ENCODE results near the gene DNAJC27.

DNAJC27 gene

DNA sequence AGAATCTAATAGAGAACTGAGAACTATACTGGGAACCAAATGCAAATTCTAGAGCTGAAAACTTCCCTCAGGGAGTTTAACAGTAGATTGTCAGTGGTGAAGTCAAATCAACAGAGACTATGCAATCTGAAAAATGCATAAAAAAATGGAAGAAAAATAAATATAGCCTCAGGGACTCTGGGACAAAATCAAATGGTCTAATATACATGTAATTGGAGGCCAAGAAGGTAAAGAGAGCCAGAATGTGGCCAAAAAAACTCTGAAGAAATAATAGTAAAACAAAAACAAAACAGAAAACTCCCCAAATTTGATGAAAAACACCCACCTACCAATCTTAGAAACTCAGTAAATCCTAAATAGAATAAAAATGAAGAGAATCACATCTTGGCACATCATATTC lies 16.5 kb downstream of the DNAJC27 start:
- no peak overlapping the region for H3K4me3 Mint-ChIP-seq
- ATAC-seq (no peak), DNase-seq (no peak)
- peaks cover 3% of the 10 kb centered on the region for H3K4me1 Mint-ChIP-seq
- peaks cover 68% of the 10 kb centered on the region for H3K36me3 Mint-ChIP-seq (ENCODE audit: low read depth)
- H3K9me3 Mint-ChIP-seq = peaks cover 11% of the 10 kb centered on the region
- no peaks in the 10 kb centered on the region for H3K27me3 Mint-ChIP-seq
- H3K27ac Mint-ChIP-seq = no peak overlapping the region

DNA sequence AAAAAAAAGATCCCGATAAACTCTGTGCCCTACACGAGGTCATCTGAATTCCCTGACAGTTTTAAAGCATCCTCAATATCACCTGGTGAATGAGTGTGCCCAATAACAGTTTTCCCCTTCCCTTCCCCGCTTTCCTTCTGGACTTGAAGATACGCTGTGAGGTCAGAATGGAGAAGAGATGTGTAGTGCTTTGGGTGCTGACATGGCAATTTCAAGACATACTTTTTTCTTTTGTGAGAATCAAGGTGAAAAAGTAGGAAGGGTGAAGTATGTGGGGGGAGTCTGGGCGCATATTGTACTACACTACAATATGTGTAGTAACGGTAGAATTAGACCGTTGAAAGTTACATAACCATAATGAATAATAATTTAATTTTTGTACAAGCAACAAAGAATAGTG lies 21.7 kb downstream of the DNAJC27 start:
- Mint-ChIP-seq H3K27ac (no peak overlapping the region), H3K4me3 (no peak overlapping the region), H3K27me3 (no peaks in the 10 kb centered on the region), H3K4me1 (no peaks in the 10 kb centered on the region), H3K9me3 (peaks cover 3% of the 10 kb centered on the region), H3K36me3 (ENCODE audit: low read depth) (peaks cover 29% of the 10 kb centered on the region)
- DNase-seq (no peak), ATAC-seq (no peak)

DNA sequence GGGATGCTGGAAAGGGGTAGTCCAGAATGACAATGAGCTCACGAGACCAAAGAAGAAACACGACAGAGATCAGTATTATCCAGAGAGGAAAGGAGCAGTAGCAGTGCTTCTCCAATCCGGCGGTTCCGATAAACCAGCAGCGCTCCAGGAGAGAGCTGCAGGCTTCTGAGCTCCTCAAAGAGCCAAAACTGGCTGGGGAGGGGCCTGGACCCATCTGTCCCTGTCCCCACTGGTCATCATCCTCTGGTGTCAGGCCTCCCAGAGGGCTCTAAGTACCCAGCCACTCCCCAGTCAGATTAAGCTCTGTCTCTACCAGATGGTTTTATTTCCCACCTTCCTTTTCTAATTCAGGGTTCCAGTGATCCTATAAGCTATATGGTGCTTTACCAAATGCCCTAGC lies 23.2 kb downstream of the DNAJC27 start:
- Mint-ChIP-seq H3K4me1 (no peaks in the 10 kb centered on the region), H3K9me3 (no peaks in the 10 kb centered on the region), H3K4me3 (no peak overlapping the region), H3K36me3 (ENCODE audit: low read depth) (peaks cover 17% of the 10 kb centered on the region), H3K27me3 (no peaks in the 10 kb centered on the region), H3K27ac (no peak overlapping the region)
- ATAC-seq (no peak), DNase-seq (no peak)

DNA sequence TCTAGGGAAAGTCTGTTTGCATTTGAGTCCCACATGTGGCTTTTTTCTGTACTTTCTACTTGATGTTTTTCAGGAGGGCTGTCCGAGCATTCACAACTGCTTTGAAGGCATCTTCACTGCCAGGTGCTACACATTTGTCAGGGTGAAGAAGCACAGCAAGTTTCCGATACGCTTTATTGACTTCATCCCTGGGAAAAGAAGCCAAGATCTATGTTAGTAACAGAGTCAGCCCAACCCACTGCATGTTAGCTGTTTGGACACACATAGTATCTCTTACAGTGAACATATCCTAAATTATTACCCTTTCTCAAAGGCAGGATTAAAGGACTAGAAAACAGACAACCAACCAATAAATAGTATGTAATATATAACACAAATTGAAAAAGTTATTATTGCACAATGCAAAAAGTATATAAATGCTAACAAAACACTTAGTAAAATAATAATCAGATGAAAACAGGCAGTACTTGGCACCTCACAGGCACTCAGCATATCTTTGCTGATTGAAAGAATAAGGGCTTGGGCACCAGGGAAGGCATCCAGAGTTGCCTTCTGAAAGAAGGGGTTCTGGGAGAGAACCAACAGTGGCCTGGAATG lies 24.1 kb downstream of the DNAJC27 start:
- H3K27ac Mint-ChIP-seq = no peak overlapping the region
- no peak overlapping the region for H3K4me3 Mint-ChIP-seq
- ATAC-seq (no peak), DNase-seq (no peak)
- no peaks in the 10 kb centered on the region for H3K27me3 Mint-ChIP-seq
- no peaks in the 10 kb centered on the region for H3K4me1 Mint-ChIP-seq
- peaks cover 16% of the 10 kb centered on the region for H3K36me3 Mint-ChIP-seq (ENCODE audit: low read depth)
- no peaks in the 10 kb centered on the region for H3K9me3 Mint-ChIP-seq

DNA sequence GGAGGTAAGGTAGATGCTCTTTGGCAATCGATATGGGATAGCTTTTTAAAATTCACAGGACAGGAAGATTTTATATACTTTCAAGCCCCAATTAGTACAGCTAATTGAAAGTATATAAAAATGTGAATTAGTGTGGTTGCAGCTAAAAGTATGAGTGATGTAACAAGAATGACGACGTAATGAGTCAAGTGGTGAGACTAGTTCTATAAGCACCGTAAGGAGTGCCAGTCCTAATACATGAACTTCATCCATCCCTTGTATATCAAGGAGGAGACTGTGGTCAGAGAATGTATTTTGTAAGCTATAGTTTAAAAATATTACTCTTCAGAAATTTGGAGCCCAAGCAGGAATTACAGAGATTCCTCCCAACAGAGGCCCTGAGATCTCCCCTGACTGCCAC lies 25.8 kb downstream of the DNAJC27 start:
- Mint-ChIP-seq H3K9me3 (no peaks in the 10 kb centered on the region), H3K27ac (no peak overlapping the region), H3K4me1 (no peaks in the 10 kb centered on the region), H3K27me3 (no peaks in the 10 kb centered on the region), H3K36me3 (ENCODE audit: low read depth) (peaks cover 8% of the 10 kb centered on the region), H3K4me3 (no peak overlapping the region)
- DNase-seq = no peak
- no peak for ATAC-seq

DNA sequence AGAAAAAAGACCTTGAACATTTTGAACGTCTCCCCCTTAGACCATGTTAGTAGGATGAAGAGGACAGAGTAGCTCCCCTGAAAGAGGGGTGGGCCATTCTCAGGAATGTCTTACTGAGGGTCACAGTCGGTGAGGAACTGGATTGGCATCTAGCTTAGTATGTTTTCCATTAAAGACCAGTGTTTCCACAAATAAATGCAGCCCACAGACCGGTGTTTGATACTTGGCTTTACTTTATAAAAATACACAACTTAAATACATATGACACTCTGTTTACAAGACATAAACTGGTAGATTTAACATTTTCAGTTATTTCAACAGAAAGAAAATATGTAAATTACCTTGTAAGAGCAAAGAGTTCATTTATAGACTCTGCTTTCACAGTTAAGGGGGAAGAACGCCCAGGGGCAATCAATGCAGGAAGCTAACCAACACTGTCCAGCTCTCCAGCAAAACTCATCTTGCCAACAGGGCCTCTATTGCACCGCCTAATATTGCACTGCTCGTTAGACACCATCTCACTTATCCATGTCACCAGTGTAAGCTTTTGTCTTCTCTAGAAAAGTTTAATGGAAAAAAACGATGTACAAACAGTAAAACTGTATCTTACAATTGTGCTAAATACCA lies 28.2 kb downstream of the DNAJC27 start:
- DNase-seq = no peak
- H3K27ac Mint-ChIP-seq = no peak overlapping the region
- no peaks in the 10 kb centered on the region for H3K27me3 Mint-ChIP-seq
- no peak for ATAC-seq
- no peaks in the 10 kb centered on the region for H3K4me1 Mint-ChIP-seq
- peaks cover 5% of the 10 kb centered on the region for H3K36me3 Mint-ChIP-seq (ENCODE audit: low read depth)
- no peaks in the 10 kb centered on the region for H3K9me3 Mint-ChIP-seq
- no peak overlapping the region for H3K4me3 Mint-ChIP-seq

DNA sequence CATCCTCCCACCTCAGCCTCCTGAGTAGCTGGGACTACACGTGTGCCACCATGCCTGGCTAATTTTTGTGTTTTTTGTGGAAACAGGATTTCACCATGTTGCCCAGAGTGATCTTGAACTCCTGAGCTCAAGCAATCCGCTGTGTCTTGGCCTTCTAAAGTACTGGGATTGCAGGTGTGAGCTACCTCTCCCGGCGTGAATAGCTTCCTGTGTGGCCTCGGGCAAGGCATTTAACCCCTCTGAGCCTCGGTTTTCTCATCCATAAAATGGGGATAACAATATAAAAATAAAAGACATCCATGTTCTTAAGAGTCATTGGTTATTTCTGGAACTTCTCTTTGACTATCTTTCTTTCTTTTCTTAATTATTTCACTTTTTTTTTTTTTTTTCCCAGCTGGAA lies 32.4 kb downstream of the DNAJC27 start:
- no peak overlapping the region for H3K27ac Mint-ChIP-seq
- no peak for ATAC-seq
- no peaks in the 10 kb centered on the region for H3K4me1 Mint-ChIP-seq
- no peak overlapping the region for H3K4me3 Mint-ChIP-seq
- peaks cover 3% of the 10 kb centered on the region for H3K27me3 Mint-ChIP-seq
- DNase-seq = no peak
- H3K36me3 Mint-ChIP-seq (ENCODE audit: low read depth) = peaks cover 3% of the 10 kb centered on the region
- no peaks in the 10 kb centered on the region for H3K9me3 Mint-ChIP-seq

DNA sequence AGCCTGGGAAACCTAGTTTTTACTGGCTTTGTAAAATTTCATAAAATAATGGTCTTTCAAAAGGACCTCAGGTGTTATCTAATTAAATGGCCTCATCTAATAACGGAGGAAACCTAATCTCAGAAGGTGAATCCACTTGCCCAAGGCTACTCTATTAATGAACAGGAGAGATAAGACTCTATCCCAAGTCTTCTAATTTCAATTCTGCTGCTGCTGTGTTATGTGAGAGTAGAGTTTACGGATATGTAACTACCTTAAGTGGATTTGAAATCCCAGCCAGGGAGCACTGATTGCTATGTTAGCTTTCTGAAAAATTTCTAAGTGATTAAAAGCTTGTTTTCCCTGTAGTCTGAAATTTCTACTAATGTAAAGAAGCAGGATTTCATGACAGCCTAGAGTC lies 34.5 kb downstream of the DNAJC27 start:
- DNase-seq (no peak), ATAC-seq (no peak)
- Mint-ChIP-seq H3K9me3 (no peaks in the 10 kb centered on the region), H3K27ac (no peak overlapping the region), H3K4me1 (no peaks in the 10 kb centered on the region), H3K36me3 (ENCODE audit: low read depth) (no peaks in the 10 kb centered on the region), H3K27me3 (peaks cover 5% of the 10 kb centered on the region), H3K4me3 (no peak overlapping the region)

DNA sequence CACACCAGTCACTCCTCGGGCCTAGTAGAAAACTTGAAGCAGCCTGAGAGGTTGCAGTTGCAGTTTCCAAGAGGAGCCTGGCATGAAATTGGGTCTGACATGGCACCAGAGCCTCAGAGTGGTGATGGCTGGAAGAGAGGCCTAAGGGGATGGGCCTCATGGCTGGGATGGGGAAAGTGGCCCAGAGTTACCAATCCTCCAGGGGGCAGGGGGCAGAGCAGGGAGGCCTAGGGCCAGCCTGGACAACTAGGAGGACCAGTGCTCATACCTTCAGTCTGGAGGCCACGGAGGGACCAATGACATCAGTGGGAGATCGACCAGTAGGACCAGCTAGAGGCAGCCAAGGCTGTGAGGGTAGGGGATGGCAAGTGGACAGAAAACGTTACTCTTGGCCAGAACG lies 36.6 kb downstream of the DNAJC27 start:
- Mint-ChIP-seq H3K36me3 (ENCODE audit: low read depth) (no peaks in the 10 kb centered on the region), H3K27me3 (peaks cover 5% of the 10 kb centered on the region), H3K9me3 (no peaks in the 10 kb centered on the region), H3K4me1 (peaks cover 11% of the 10 kb centered on the region), H3K4me3 (no peak overlapping the region), H3K27ac (no peak overlapping the region)
- DNase-seq (no peak), ATAC-seq (no peak)

DNA sequence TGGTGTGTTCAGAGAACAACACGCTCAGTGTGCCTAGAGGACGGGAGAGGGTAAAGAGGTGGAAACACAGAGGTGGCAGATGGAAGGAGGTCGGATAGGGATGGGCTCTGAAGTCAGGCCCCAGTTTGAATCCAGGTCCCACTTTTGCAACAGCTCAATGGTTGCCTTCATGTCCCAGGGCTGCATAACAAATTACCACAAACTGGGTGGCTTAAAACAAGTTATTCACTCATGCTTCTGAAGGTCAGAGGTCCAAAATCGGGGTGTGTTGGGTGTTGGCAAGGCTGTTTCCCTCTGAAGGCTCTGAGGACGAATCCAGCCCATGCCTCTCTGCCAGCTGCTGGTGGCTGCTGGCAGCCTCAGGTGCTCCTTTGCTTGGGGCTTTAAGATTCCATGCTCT lies 39.0 kb downstream of the DNAJC27 start:
- no peak for ATAC-seq
- H3K36me3 Mint-ChIP-seq (ENCODE audit: low read depth) = no peaks in the 10 kb centered on the region

DNA sequence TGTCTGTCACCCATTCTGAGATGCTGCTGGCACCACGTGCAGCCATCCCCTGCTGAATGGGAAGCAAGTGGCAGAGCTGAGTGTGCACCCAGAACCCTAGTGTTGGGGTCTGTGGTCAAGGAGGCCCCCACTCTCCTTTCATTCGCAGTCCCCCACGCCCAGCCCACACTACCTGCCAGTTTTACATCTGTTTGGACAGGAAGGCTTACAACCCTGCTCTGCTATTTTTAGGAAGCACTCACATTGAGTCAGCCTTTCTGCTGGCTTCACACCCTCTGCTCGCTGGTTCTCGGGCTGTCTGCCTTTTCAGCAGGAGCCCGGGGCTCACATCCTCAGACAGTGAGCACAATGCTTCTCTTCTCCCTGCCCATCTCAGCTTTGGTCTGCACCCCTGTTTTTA lies 41.0 kb downstream of the DNAJC27 start:
- ATAC-seq (peak; percentile 74), DNase-seq (peak; percentile 39)
- no peak overlapping the region for H3K27ac Mint-ChIP-seq
- H3K27me3 Mint-ChIP-seq = peaks cover 5% of the 10 kb centered on the region
- H3K36me3 Mint-ChIP-seq (ENCODE audit: low read depth) = no peaks in the 10 kb centered on the region
- no peaks in the 10 kb centered on the region for H3K9me3 Mint-ChIP-seq
- H3K4me1 Mint-ChIP-seq = peaks cover 11% of the 10 kb centered on the region
- H3K4me3 Mint-ChIP-seq = no peak overlapping the region

More for the DNA sequence above, 39.0 kb downstream of the DNAJC27 start:
- Mint-ChIP-seq H3K27me3 (peaks cover 5% of the 10 kb centered on the region), H3K4me1 (peaks cover 11% of the 10 kb centered on the region), H3K9me3 (no peaks in the 10 kb centered on the region), H3K27ac (no peak overlapping the region), H3K4me3 (no peak overlapping the region)
- DNase-seq = no peak

DNA sequence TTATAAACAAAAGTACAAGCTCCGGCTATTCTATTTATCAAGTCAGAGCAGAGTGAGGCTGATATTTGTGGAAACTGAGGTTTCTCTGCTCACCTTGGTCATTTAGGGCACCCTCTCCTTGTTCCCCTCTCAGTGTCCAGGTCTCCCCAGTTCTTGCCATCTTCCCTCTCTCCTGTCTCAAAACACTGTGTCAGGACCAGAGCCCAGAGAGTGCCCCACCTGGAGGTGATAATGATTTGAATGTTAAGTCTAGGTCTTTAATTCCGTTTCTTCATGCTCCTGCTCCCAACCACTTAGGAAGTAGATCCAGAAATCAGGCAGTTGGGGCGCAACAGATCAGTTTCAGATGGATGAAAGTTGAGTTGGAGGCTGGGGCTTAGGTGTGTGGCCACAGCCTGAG lies 42.5 kb downstream of the DNAJC27 start:
- no peaks in the 10 kb centered on the region for H3K9me3 Mint-ChIP-seq
- peaks cover 1% of the 10 kb centered on the region for H3K27me3 Mint-ChIP-seq
- peaks cover 11% of the 10 kb centered on the region for H3K4me1 Mint-ChIP-seq
- DNase-seq = no peak
- no peak overlapping the region for H3K4me3 Mint-ChIP-seq
- H3K27ac Mint-ChIP-seq = no peak overlapping the region
- H3K36me3 Mint-ChIP-seq (ENCODE audit: low read depth) = no peaks in the 10 kb centered on the region
- ATAC-seq = no peak

DNA sequence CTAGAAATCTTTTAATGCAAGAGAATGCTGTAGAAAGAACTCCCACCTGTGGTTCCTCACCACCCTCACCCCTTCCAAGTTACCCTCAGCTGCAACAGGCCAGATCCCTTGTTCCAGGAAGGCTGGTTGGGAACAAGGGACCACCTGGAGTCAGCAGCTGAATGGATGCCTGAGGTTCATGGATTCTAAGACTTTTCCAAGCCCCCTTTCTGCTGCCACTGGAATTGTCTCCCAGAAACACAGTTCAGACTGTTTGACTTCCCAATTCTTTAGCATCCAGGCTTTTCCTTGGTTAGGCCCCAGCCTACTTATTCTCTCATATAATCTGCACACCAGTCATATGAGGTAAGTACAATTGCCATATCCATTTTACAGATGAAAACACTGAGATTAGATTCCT lies 43.7 kb downstream of the DNAJC27 start:
- Mint-ChIP-seq H3K27ac (no peak overlapping the region), H3K27me3 (peaks cover under 1% of the 10 kb centered on the region), H3K9me3 (no peaks in the 10 kb centered on the region), H3K36me3 (ENCODE audit: low read depth) (no peaks in the 10 kb centered on the region), H3K4me3 (no peak overlapping the region), H3K4me1 (peaks cover 11% of the 10 kb centered on the region)
- ATAC-seq = no peak
- no peak for DNase-seq

DNA sequence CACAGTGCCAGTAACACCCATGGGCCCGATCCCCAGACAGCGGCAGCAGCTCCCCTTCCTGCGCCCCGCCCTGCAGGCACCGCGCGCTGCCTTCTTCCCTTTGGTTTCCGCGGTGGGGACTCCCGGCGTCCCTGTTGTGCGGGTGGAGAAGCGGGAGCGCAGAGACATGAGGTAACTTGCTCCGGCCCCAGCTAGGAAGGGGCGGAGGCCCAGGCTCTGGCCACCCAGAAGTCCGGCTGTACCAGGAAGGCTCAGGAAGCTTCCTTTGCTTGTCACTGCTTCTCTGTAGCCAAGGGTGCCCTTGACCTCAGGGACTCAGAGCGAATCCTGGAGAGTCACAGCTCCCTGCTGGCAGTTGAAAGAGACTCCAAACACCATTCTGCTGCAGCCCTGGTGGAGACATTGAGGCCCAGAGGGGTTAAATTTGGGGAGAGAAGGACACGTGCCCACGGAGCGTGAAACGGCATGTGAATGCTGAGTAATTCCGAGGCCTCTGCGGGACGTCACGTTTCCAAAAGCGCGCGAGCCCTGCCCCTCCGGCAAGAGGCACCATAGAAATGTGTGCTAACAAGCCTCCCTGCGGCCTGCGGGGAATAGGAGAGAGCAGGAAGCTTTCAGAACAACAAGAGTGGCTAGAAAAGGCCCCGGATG lies 45.0 kb downstream of the DNAJC27 start:
- peak; percentile 44 for ATAC-seq
- peak overlapping the region; percentile 55 for H3K27ac Mint-ChIP-seq
- H3K36me3 Mint-ChIP-seq (ENCODE audit: low read depth) = no peaks in the 10 kb centered on the region
- DNase-seq = peak; percentile 57
- H3K4me1 Mint-ChIP-seq = peaks cover 11% of the 10 kb centered on the region
- H3K4me3 Mint-ChIP-seq = peak overlapping the region; percentile 28
- no peaks in the 10 kb centered on the region for H3K27me3 Mint-ChIP-seq
- H3K9me3 Mint-ChIP-seq = no peaks in the 10 kb centered on the region

DNA sequence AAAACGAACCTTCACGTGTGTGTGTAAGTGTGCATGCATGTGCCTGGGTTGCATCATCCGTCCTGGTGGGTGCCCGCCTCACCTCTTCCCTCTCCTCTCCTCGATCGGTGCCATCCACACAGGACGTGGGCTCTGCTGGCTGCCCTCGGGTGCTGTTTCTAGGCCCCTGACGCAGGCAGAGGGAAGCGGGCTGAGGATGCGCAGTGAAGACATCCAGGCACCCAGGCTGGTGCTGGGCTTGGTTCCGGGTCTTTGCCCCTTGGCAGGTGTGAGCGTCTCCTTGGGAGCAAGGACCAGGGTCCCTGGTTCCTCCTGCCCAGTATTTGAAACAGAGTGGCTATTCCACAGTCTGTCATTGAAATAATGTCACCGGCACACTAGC lies 45.5 kb downstream of the DNAJC27 start:
- Mint-ChIP-seq H3K27ac (no peak overlapping the region), H3K27me3 (no peaks in the 10 kb centered on the region), H3K4me3 (peak overlapping the region; percentile 28), H3K9me3 (no peaks in the 10 kb centered on the region), H3K4me1 (peaks cover 10% of the 10 kb centered on the region), H3K36me3 (ENCODE audit: low read depth) (no peaks in the 10 kb centered on the region)
- DNase-seq (no peak), ATAC-seq (no peak)

All from activated naive CD8-positive, alpha-beta T cell treated with anti-CD3 and anti-CD28 coated beads, Interleukin-2, amount 50 U/mL, for 24 hours (primary cell).